ENCODE data around the gene ENTREP1. TPM values are rescaled to one million over a fixed set of nuclear protein-coding genes. Genes with fewer than 3 reads are reported as not detected.
"Not testable (repeated sequence)": the region's sequence is repeated elsewhere in the genome, so short reads cannot be mapped to it uniquely, and the experiment has no call there.

ENTREP1 gene, protein sequence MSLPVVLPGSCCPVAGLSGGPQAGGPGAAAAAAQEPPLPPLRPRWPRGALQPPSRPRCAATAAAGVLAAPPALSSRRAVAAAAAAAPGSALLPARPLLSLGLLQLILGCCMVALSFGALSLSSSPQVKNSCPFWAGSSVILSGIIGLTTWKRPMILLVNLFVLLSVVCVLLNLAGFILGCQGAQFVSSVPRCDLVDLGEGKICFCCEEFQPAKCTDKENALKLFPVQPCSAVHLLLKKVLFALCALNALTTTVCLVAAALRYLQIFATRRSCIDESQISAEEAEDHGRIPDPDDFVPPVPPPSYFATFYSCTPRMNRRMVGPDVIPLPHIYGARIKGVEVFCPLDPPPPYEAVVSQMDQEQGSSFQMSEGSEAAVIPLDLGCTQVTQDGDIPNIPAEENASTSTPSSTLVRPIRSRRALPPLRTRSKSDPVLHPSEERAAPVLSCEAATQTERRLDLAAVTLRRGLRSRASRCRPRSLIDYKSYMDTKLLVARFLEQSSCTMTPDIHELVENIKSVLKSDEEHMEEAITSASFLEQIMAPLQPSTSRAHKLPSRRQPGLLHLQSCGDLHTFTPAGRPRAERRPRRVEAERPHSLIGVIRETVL
- total RNA-seq, result 18.7 TPM
- long read RNA-seq, transcript FAM189A2-202 (11 exons, 2,648 nt), result major isoform, 59 of 101 reads
- long read RNA-seq, partial matches to known transcripts, result 16 of 101 reads
- long read RNA-seq, other reads (novel, unspliced or antisense), result 26 of 101 reads

DNA sequence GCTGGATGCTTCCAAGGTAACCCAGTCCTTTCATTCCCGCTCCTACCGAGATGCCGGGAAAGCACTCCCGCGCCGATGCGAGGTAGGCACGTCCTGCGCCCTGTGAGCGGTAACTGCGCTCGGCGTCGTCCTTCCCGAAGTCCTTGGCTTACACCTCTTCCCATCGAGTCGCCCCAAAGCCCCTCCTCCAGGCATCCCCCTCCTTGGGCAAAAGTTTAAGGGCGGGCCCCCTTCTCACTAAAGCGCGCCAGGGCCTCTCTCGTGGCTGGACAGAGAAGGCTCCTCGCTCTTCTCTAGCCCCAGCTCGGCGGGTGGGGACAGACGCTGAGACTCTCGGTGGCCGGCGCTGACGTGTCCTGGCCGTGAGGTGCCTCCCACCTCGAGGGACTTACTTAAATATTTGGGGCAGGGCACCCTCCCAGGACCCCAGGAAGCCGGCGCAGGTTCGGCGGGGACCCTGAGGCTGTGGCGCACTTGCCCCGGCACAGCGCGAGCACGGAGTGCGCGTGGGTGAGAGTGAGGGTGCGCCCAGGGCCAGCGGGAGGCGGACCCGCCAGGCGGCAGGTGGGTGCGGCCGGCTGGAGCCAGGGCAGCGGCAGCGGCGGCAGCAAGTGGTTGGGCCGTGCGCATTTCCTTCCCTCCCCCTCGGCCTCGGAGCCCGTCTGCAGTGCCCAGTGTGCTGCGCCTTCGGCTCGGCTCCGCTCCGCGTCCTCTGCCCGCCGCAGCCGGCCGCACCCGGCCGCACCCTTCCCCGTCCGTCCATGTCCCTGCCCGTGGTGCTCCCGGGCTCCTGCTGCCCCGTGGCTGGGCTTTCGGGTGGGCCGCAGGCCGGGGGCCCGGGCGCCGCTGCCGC is at the start of gene ENTREP1:
Gene ENTREP1 (plus strand): TSS at position 667 of the 853 bp plus-strand sequence. CDS start 95 bp downstream, at position 762.
- peak; percentile 78 for DNase-seq
- intact Hi-C loops (cut with DNase I), result loop anchor here (10.0 kb wide), 1 partner anchor 70 kb away; no protein-coding TSS in a partner anchor
- peak; percentile 95 for ATAC-seq (ENCODE audit: poor library complexity)

DNA sequence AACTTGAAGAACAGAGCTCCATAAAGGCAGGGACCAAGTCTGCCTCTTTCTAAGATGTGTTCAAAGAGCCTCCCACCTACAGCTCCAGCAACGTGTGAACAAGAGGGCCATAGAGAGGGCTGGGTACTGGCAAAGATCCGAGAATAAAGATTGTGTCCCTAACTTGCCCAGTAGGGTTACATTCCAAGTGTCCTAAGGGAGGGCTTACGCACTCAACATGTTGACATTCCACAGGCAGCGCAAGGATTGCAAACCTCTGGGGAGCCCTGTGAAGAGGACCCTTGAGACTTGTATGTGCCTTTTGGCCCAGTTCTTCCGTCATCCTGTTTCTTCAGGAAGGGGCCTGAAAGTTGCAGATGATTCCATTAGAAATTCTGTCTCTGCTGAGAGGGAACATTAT is 48.2 kb upstream of the ENTREP1 start:
- DNase-seq (no peak), ATAC-seq (ENCODE audit: poor library complexity) (peak; percentile 18)
- intact Hi-C loops (cut with DNase I), result no loop called here

DNA sequence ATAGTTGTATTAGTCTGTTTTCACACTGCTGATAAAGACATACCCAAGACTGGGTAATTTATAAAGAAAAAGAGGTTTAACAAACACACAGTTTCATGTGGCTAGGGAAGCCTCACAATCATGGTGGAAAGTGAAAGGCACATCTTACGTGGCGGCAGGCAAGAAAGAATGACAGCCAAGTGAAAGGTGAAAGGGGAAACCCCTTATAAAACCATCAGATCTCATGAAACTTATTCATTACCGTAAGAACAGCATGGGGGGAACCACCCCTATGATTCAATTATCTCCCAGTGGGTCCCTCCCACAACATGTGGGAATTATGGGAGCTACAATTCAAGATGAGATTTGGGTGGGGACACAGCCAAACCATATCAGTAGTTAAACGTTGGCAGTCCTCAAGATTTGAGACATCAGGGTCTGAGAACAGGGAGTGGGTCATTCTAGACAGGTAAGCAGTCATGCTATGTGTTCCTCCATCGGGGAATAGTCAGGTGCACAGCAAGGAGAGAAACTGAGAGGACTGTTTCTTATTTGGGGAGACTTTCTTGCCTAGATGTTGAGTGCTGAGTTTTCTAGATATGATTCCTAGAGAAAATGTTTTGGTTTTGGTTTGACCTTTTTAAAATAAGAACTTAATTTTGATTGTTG is 45.8 kb upstream of the ENTREP1 start:
- ATAC-seq (ENCODE audit: poor library complexity) (no peak), DNase-seq (no peak)
- intact Hi-C loops (cut with DNase I), result no loop called here

DNA sequence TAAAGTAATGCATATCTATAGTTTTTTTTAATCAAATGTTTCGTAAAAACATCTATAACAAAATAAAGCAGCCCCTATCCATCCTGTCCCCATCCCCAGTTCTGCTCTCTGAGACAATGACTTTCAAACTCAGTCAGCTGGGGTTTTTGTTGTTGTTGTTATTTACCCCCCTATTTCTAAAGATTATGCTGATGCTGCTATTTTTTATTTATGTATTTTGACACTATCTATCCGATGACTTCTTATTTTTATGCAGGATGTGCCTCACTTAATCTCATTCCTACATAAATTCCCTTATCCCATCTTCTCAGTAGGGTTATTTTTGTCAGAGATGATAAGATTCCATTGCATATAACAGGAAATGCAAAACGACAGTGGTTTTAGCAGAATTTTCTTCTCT is 45.3 kb upstream of the ENTREP1 start:
- no peak for DNase-seq
- no peak for ATAC-seq (ENCODE audit: poor library complexity)
- intact Hi-C loops (cut with DNase I), result no loop called here

DNA sequence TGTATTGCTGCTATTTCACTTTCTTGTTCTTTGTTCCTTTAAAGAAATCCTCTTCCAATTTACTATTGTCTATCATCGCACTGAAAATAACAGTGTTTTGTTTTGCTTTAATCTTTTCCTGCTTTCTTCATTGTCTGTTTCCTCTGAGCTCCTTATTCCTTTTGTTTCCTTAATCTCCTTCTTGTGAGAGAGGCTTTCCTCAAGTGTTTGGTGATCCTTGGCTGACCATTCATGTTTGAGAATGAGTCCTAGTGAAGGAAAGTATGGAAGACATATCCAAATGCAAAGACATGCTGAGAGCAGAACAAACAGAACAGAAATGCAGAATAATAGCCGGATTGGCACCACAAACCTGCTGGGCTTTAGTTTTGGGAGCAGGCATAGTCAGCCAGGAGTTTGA is 42.0 kb upstream of the ENTREP1 start:
- intact Hi-C loops (cut with DNase I), result no loop called here
- DNase-seq, result no peak

DNA sequence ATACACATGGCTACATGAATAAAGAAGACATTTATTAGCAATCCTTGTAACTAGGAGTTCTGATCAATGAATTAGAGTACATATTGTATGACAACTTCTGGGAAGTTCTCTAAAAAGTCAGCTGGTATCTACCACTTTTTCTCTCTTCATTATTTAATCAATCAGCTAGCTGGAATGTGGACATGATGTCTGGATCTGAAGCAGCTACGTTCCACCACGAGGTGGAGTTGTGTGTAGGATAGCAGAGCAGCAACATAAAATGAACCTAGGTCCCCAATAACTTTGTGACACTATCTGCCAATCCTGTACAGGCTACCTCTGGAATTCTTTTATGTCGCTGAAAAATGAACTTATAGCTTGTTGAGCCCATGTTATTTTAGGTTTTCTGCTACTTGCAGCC is 32.9 kb upstream of the ENTREP1 start:
- no peak for ATAC-seq (ENCODE audit: poor library complexity)
- DNase-seq, result no peak
- intact Hi-C loops (cut with DNase I), result no loop called here

More for the DNA sequence above, 42.0 kb upstream of the ENTREP1 start:
- no peak for ATAC-seq (ENCODE audit: poor library complexity)

DNA sequence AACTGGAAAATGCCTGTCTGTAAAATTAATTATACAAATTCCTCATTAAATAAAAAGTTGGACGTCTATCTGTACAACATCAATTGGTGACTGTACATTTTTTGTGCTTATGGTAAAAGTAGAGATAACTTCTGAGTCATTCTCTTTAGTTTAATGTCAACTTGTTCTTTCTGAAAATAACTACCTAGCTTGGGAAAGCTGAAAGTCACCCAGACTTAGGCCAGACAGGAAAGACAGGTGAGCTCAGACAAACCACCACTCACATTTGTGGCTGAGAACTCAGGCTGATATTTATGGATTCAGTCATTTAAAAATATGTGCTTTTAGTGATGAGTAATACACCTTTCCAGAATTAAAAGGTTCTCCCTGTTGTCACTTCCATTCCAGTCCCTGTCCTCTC is 31.9 kb upstream of the ENTREP1 start:
- ATAC-seq (ENCODE audit: poor library complexity) (no peak), DNase-seq (no peak)
- intact Hi-C loops (cut with DNase I), result no loop called here

DNA sequence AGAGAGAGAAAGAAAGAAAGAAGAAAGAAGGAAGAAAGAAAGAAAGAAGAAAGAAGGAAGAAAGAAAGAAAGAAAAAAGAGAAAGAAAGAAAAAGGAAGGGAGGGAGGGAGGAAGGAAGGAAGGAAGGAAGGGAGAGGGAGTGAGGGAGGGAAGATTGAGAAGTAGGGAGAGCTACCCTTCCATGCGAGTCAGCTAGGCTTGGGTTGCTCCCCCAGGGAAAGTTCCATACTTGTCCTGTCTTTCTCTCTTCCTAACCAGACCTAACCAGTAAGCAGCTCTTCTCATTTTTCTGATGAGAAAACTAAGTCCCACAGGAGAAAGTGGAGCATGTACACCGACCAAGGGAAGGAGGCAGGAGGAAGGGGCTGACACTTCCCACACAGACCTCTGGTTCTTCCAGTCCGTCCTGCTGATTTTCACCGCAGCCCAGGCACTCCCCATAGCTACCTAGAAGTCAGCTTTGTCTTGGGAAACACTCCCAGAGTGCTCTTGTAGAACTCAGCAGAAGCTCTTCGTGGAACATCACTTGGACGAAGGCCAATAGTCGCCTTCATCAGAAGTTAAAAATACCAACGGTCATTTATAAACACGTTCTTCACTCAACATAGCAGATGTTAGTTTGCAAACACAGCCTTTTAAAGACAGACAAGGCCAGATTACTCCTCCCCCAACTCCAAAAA is 29.0 kb upstream of the ENTREP1 start:
- intact Hi-C loops (cut with DNase I), result no loop called here
- DNase-seq (peak; percentile 34), ATAC-seq (ENCODE audit: poor library complexity) (peak; percentile 80)

DNA sequence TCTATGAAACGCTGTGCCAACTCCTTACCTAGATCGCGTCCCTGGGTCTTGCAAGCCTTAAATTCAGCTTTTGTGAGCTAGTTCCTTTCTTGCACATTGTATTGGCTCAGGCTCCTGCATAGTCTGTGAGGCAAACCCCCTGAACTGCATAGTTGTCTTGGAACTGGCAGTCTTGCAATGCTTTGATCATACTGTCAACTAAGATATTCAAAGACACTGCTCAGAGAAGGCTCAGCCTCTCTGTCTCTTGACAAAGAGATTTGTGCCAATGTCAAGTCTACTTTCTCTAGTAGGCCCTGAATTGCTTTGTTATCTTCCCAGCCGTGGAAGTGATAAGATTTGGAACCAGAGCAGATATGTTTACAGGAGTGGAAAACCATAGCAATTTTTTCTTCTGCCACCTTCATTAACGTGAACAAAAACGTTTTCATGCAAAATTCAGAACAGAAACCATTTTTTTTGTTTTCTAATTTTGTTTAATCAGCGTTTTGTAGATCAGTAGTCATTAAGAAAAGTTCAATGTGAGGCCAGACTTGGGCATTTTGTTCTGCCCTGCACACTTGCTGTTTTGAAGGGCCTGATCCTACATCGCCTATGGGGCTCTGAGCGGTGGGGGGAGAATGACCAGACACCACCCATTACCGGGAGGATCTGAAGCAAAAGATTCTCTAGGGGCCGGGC is 27.6 kb upstream of the ENTREP1 start:
- peak; percentile 21 for ATAC-seq (ENCODE audit: poor library complexity)
- intact Hi-C loops (cut with DNase I), result no loop called here

DNA sequence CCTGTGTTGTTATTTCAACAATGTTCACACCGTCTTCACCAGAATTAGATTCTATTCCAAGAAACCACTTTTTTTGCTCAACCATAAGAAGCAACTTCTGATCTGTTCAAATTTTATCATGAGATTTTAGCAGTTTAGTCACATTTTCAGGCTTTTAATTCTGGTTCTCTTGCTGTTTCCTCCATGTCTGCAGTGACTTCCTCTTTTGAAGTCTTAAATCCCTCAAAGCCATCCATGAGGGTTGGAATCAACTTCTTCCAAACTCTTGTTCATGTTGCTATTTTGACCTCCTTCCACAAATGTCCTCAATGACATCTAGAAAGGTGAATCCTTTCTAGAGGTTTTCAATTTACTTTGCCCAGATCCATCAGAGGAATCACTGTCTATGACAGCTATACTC is 25.7 kb upstream of the ENTREP1 start:
- intact Hi-C loops (cut with DNase I), result no loop called here
- DNase-seq (no peak), ATAC-seq (ENCODE audit: poor library complexity) (no peak)

More for the DNA sequence above, 27.6 kb upstream of the ENTREP1 start:
- no peak for DNase-seq

DNA sequence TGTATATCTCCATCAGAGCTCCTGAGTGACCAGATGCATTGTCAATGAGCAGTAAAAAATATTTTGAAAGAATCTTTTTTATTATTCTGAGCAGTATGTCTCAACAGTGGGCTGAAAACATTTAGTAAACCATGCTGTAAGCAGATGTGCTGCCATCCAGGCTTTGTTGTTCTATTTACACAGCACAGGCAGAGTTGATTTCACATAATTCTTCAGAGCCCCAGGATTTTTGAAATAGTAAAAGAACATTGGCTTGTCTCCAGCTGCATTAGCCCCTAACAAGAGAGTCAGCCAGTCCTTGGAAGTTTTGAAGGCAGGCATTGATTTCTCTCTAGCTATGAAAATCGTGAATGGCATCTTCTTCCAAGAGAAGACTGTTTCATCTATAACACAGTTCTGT is 25.2 kb upstream of the ENTREP1 start:
- intact Hi-C loops (cut with DNase I), result no loop called here
- ATAC-seq (ENCODE audit: poor library complexity), result no peak
- DNase-seq, result no peak

DNA sequence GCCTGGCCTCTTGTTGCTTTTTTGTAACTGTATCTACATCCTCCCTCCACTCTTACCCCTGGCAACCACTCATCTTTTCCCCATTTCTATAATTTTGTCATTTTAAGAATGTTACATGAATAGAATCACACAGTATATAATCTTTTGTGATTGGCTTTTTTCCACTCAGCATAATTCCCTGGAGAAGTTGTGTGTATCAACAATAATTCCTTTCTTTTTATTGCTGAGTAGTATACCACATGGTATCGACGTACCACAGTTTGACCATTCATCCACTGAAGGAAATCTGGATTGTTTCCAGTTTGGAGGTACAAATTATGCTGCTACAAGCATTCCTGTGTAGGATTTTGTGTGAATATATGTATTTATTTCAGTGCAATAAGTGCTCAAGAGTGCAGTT is 21.7 kb upstream of the ENTREP1 start:
- intact Hi-C loops (cut with DNase I), result no loop called here
- ATAC-seq (ENCODE audit: poor library complexity) (no peak), DNase-seq (no peak)

DNA sequence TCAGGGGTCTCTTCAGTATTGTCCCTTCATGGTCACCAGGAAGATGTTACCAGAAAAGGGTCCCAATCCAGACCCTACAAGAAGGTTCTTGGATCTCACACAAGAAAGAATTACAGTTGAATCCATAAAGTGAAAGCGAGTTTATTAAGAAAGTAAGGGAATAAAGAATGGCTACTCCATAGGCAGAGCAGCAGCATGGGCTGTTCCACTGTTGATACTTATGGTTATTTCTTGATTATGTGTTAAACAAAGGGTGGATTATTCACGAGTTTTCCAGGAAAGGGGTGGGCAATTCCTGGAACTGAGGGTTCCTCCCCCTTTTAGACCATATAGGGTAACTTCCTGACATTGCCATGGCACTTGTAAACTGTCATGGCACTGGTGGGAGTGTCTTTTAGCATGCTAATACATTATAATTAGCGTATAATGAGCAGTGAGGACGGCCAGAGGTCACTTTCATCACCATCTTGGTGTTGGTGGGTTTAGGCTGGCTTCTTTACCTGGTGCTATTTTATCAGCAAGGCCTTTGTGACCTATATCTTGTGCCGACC is 18.0 kb upstream of the ENTREP1 start:
- intact Hi-C loops (cut with DNase I), result not testable (repeated sequence)

DNA sequence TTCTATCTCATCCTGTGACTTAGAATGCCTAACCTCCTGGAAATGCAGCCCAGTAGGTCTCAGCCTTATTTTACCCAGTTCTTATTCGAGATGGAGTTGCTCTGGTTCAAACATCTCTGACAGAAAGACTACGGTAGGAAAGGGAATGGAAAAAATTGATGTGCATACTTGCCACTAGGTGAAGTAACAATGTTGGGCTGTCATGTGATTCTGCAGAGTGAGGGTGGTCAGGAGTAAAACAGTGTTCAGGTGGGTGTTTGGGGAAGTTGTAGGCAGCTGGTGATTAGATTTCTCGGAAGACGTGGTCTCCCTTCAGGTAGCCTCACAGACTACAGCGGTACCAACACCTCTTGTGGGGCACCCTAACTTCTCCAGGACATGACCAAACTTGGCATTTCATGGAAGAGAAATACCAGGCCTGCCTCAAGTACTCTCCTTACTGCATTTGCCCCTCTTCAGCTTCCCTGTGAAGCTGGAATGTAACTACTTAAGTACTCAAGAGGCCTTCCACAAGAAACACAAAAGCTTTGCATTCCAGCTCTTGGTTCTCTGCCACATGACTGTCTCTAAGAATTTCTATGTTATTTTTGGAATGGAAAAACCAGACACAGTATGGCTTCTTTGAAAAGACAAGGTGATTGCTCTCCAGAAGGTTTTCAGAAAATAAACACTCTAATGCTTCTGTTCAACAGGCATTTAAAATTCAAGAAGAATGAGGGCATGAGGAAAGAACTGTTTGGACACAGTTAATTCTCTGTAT is 17.4 kb upstream of the ENTREP1 start:
- DNase-seq (no peak), ATAC-seq (ENCODE audit: poor library complexity) (peak; percentile 57)
- intact Hi-C loops (cut with DNase I), result no loop called here

More for the DNA sequence above, 18.0 kb upstream of the ENTREP1 start:
- not testable (repeated sequence) for ATAC-seq (ENCODE audit: poor library complexity); DNase-seq

DNA sequence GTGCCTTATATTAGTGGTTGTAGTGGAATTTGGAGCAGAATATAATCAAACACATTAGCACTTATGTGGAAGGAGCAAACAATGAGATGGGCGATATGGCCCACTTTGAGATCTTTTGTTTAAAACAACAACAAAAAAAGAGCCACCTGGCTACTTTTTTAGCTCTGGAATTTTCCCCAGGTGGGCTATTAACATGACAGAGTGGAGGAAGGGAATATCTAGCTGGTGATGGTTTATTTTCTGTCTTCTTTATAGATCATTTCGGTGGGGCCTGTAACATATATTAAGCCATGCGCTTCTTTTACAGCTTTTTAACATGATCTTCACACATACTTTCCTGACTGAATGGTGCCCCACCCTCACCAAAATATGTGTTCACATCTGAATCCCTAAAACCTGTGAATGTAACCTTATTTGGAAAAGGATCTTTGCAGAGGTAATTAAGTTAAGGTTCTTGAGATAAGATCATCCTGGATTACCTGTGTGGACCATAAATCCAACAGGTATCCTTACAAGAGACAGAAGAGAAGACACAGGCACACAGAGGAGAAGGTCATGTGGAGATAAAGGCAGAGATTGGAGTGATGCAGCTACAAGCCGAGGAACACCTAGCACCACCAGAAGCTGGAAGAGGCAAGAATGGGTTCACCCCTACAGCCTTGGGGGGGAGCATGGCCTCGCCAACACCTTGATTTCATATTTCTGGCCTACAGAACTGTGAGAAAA is 16.6 kb upstream of the ENTREP1 start:
- ATAC-seq (ENCODE audit: poor library complexity), result no peak
- no peak for DNase-seq
- intact Hi-C loops (cut with DNase I), result no loop called here

DNA sequence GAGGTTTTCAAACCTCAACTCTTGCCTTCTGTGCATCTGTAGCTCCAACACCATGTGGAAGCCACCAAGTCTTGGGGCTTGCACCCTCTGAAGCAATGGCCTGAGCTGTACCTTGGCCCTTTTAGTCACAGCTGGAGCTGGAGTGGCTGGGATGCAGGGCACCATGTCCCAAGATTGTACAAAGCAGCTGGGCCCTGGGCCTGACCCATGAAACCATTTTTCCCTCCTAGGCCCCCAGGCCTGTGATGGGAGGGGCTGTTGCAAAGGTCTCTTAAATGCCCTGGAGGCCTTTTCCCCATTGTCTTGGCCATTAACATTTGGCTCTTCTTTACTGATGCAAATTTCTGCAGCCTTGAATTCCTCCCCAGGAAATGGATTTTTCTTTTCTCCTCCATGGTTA is 11.8 kb upstream of the ENTREP1 start:
- no peak for DNase-seq
- intact Hi-C loops (cut with DNase I), result no loop called here
- no peak for ATAC-seq (ENCODE audit: poor library complexity)
